NCI-H1694 treated with DMSO at 0.1 percent for 48 hours (cell line): ENCODE results near the gene ITGB2.
"Not testable (repeated sequence)": the region's sequence is repeated elsewhere in the genome, so short reads cannot be mapped to it uniquely, and the experiment has no call there.

Experiments
- DNase-seq: peaks from one replicate; lab custom pipeline; 2025; lab: John Stamatoyannopoulos, UW

The ITGB2 gene

DNA sequence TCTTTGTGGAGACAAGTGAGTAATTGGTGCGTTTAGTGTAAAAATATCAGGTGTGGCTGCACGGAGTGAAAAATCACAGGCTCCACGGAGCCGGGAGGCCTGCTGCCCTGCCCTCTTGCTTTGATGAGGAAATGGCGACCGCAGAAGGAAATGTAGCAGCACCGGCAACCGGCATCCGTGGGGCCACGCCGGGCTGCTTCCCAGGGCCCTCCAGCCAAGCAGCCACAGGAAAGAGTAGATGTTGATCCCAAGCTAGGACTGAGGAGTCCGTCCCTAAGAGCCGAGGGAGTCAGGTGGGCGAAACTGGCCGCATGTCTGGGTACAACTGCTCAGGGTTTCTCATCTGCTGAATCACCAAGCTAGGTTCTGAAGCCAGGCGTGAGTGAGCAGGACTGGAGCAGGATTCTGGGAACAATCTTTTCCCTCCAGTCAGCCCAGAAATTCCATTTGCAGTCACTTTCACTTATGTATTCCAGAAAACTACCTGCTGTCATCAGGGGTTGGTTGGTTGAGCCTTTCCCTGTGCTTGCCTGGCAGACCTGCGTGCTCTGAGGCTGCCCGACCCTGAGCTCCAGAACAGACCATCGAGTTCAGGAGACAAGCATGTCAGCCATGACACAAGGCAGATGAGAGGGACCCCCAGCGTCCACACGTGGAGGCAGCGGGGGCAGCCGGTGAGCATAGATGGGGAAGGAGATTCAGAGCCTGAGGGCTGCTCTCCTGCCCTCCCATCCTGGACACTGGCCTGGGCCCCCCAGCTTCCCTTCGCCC, 5.8 kb upstream of the ITGB2 start:
- no peak for DNase-seq

DNA sequence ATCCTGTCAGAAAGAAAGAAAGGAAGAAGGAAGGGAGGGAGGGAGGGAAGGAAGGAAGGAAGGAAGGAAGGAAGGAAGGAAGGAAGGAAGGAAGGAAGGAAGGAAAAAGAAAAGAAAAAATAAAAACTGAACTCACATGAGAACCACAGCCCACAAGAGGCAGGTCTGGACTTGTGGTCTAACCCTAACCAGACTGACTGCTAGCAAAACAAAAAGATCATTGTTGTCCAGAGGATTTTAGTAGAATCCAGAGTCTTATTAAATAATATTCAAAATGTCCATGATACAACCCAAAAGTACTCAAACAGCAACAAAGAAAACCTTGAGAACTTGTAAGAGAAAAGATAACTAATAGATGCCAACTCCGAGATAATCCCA, 4.7 kb upstream of the ITGB2 start:
- DNase-seq = no peak

DNA sequence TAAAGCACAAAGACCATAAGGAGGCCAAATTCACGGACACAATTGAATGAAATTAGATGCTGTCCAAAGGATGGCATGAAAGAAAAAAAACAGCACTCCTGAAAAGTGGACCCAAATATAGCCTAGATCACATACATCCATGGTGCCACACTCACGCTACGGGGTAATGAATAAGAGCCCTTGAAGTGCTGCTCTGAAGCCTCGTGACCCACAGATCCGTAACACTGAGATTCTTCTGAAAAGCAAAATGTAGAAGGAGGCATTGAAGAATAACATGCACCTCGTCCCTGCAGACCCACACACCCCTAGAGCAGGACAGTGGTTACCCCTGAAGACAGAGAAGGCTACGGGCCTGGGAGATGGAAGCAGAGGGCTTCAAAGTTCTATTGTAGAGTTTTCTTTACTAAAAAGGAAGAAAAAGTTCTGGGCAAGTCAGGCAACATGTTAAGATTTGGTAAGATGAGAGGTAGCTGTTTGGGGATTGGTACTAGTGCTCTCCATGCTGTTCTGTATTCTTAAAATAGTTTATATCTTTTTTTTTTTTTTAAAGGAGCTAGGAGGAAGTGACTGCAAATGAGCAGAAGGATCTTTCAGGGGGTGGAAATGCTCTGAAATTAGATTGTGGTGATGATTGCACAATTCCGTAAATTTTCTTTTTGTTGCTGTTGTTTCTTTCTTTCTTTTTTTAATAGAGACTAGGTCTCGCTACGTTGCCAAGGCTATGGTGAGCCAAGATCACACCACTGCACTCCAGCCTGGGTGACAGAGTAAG, 4.1 kb upstream of the ITGB2 start:
- no peak for DNase-seq

DNA sequence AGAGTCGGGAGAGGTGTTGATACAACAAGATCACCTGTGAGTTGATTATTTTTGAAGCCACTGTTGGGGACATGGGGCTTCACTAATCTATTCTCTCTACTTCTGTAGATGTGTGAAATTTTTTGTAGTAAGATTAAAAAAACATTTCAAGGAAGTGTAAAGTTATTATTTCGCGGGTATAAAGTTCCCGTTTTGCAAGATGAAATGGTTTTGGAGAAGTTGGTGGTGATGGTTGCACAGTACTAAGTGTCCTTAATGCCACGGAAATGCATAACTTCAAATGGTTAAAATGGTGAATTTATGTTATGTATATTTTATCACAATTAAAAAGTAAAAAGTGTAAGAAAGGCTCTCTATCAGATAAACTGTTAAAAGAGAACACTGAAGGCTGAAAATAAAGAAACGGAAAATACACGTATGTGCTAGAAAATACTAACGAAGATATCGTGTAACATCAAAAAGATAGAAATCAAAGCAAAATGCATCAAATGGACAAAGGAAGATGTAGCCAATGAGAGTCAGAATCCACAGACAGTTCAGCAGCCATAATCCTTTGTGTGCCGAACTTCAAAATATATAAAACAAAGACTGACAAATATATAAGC, 2.9 kb upstream of the ITGB2 start:
- DNase-seq = no peak

DNA sequence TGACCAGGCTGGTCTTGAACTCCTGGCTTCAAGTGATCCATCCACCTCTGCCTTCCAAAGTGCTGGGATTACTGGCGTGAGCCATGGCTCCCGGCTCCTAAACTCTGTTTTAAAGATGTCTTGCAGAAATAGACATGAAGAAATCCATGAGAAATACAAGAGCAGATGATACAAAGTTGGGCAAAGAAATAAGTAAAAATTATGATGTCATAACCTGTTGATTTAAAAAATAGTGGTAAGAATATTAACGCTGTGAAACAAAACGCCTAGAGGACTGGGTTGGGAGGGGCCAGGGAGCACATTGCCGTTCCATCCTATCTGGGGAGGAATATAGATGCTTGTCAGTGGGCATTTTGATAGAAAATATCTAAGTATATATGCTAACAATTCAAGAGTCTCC, 1.2 kb upstream of the ITGB2 start:
- no peak for DNase-seq

DNA sequence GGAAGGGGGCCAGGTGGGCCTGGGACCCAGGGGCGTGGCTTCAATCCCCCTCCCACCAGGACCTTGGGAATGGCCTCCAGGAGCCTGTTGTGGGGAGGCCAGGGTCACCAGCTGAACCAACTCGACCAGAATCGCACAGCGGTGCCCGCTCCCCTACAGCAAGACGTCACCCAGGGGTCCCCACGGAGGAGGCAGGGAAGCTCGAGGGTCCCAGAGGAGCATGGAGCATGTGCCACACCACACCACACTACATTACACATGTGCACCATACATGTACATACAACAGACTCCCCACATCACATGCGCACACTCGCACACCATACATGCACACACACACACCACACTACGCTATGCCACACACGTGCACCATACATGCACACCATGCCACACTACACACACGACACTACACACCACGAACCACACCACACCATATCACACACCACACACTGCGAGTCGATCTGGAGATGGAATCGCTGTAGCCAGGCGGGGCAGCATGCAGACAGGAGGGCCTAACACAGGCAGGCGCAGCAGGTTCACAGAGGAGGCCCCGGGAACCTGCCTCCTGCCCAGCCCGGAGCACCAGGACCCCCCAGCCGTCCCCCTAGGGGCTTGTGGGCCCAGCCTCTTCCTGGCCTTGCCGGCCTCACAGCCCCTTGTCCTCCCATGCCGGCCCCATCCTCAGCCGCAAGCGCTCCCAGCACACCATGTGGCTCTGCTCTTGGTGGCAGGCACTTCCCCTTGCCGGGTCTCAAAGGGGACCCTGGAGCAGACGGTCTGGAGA, 596 bp downstream of the ITGB2 start:
- no peak for DNase-seq

DNA sequence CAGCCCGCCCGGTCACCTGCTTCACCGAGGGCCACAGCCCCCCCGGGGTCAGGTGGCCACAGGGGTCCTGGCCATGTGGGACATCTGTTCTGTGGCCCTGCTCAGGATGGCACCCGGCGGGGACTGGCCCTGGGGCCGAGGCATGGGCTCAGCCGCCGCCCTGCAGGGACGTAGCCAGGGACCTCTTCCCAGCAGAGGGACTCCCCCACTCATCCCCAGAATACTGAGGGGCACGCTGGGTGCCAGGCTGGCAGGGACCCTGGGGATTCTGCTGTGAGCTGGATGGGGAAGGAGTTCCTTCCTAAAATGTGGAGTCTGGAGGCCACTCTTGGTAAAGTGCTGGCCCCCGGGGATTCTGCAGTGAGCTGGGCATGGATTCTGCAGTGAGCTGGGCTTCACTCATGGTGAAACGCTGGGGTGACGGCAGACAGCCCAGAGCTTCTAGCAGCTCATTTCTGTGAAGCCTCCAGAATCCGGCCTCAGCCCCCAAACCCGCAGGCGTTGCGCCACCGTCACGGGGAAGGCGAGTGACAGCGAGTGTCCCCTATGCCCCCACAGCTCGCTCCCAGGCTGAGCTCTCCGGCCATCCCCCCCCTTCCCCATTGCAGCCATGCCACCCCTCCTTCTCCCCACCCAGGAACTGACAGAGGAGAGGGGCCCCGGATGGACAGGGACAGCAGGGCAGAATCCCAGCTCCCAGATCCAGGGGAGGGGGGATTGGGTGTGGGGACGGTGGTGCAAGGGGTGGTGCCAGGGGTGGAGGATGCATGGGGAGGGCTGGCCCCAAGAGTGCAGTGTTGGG, 1.4 kb downstream of the ITGB2 start:
- no peak for DNase-seq

DNA sequence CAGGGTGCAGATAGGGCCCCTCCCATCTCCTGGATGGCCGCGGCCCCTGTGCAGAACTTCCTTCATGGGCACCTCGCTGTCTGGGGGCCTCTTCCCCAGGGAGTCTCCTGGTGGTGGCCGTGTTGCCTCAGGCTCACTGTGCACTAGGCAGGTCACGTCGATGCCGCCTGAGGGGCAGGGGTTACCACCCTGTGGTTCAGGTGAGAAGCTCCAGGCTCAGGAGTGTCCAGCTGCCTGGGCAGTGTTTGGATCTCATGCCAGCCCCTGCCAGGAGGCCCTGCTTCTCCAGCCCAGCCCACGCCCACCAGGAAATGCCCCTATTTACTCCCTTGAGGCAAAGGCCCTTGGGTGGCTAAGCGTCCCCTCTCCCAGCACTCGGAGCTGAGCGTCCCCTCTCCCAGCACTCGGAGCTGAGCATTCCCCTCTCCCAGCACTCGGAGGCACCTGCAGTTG, 2.1 kb downstream of the ITGB2 start:
- no peak for DNase-seq

DNA sequence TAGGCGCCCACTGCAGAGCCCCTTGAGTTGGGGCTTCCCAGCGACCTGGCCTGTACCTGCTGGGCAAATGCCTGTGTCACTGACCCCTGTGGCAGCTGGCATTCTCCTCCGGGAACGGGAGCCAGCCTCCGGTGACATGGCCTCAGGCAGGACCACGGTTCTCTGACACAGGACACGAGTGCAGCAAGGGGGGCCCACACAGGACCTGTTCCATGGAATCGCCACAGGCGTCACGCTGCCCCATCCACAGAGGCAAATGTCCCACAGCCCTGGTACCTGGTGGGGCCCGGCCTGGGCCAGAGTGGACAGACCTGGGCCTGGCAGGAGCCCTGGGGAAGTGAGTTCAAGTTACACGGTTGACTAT, 2.6 kb downstream of the ITGB2 start:
- no peak for DNase-seq

DNA sequence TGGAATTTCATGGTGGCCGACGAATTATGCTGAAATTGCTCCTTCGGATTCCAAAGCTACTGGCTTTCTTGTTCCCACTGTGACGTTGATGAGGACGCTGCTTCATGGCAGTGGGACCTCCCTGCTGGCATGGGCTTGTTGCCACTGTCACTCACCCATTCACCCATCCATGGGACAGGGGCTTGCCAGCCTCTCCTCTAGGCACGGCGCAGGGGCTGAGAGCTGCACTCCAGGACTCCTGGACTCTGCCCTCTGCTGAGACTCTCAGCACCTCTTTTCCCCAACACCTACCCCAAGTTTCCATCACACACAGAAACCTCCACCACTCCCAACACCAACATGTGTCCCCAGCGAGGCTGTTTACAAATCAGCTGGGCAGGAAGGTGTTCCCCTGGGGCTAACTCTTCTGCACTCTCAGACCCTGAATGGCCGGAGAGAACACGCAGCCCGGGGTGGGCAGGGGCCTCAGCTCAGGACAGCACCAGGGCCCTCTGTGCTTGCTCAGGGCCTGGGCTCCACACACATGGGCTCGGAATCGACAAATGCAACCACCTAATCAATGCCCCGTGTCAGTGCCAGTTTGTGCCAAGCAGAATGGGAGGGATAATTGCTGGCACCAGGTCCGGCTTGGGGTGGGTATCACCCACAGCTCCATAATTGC, 3.1 kb downstream of the ITGB2 start:
- no peak for DNase-seq

DNA sequence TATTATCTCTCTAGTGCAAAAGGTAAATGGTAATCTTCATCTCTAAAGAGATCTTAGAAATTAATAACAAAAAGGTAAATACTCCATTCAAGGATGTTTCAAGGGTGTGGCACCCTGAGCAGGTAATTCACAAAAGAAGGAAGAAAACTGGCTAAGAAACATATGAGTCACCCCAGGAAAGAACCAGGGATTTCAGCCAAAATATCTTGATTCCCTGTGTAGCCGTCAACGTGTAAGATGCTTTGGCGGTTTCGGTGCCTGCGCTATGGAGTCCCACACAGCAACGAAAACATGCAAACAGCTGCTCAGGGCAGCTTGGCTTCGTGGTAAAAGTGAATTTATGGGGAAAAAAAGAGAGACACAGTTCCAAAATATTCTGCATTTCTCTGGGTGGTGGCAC, 3.7 kb downstream of the ITGB2 start:
- no peak for DNase-seq

DNA sequence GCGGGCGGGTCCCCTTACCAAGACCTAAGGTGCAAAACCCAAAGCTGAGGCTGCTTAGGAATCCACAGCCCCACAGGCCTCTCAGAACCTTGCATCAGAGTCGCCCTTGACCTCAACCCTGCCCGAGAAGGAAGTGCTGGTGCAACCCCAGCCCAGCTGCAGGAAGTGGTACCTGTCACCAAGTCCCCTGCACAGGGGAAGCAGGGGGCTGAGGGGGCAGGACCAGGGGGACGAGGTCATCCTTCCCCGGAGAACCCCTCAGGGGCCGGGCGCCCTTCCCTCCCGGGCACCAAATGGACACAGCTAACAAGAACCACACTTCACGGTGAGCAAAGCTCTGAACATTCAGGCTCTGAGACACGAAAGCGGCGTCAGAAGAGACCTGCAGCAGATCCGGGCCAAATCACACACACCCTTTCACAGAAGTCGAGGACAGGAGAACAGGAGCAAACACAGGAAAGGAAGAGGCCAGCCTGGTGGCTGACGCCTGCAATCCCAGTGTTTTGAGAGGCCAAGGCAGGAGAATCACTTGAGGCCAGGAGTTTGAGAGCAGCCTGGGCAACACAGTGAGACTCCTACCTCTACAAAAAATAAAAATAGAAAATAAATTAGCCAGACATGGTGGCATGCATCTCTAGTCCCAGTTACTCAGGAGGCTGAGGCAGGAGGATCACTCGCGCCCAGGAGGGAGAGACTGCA, 6.4 kb downstream of the ITGB2 start:
- DNase-seq = no peak

DNA sequence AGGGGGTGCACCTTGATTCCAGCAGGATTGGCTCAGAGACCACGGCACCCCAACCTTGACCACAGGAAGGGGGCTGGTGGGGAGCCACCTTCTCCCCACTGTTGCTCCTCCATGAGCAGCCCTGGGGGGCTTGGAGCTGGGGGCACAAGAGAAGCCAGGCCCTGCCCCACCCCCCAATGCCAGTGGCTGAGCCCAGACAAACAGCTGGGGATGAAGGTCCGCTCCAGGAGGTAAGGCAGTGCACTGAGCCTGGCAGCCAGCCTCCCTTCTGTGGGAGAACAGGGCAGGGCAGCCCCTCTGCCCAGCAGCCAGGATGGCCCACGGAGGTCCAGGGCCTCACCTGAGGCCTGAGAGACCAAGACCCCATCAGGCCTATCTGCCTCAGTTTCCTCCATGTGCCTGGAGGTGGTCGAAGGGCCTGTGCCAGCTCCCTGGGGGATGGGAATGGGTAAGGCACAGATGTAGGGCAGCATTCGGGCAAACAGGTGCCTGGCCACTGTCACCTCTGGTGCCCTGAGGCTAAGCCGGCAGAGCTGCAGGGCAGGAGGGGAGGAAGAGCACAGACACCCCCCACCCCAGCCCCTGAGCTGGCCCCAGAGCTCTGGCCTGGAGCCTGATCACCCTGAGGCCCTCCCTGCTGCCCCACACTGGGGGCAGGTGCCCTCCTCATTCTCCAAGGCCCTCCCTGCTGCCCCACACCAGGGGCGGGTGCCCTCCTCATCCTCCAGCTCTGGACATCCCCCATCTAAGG, 7.1 kb downstream of the ITGB2 start:
- no peak for DNase-seq

DNA sequence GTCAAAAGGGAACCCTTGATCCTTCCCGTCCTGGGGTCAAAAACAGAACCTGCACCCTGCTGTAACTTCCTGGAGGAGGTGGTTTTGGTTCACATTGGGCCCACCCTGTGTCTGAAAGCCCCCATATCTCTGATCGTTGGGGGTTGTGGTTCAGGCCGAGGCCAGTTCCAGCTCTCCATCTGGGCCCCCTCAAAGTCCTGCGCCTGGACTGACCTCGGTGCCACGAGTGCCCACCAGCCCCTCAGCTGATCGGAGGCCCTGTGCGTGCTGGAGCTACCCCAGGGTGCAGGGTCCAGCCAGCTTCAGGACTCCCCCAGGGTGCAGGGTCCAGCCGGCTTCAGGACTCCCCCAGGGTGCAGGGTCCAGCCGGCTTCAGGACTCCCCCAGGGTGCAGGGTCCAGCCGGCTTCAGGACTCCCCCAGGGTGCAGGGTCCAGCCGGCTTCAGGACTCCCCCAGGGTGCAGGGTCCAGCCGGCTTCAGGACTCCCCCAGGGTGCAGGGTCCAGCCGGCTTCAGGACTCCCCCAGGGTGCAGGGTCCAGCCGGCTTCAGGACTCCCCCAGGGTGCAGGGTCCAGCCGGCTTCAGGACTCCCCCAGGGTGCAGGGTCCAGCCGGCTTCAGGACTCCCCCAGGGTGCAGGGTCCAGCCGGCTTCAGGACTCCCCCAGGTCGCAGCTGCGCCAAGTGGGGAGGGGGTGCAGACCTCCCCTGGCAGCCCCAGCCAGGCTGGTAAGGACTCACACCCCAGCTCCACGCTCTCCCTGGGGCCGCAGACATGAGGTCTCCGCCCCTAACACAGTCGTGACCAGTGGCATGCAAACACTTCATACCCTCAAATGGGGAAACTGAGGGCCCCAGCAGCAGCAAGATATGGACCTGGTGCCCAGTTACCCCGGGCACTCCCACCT, 7.9 kb downstream of the ITGB2 start:
- not testable (repeated sequence) for DNase-seq

DNA sequence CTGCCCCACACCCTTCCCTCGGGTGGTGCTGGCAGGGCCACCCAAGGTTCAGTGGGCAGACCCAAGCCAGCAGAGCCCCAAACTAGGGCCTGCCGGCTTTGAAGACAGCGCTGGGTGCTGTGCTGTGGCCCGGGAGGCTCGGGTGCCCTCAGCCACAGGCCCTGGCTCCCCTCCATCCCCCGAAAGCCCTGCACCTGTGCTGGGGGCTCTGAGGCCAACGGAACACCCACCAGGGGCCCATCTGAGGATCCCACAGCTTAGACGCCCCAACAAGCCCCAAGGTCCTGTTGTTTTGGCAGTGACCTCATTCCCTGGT, 8.6 kb downstream of the ITGB2 start:
- DNase-seq = no peak

DNA sequence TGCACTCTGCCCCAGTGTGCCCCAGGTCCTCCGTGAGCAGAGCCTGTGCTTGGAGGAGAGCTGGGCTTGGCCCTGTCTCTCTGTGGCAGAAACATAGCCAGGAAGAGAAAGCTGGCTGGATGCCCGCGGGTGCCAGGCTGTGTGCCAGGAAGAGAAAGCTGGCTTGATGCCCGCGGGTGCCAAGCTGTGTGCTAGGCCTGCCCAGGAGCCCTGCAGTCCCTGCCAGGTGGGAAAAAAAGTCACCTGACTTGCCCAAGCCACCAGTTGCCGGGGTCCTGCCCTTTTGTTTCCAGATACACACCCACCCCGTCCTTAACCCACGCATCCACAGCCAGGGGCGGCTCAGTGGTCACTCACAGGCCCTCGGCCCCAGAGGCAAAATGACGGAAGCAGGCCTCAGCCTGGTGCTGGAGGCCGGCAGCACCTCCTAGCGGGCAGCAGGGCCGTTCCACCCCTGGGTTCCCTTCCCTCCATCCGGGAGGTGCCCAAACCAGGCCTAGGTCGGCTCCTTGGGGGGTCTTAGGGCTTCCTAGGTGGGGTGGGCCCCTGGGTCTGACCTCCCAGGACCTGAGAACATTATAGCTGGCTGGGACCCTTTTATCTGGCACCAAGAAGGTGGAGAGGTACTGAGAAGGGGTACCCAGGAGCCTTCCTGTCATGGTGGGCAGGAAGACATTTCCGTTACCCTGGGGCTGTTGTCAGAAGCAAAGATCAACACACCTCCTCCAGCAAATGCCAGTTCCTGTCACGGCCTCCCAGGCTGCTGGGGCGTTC, 9.1 kb downstream of the ITGB2 start:
- peak; percentile 80 for DNase-seq

DNA sequence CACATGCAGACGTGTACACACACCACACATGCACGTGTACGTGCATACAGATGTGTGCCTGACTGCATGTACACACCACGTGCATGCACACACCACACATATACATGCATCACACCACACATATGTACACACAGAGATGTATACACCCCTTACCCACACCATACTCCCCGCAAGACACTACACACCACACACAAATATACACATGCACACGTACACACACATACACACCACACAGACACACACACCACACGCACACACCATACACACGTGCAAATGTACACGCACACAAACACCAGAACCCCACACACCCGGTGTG, 9.7 kb downstream of the ITGB2 start:
- no peak for DNase-seq
